GM12891 (cell line): ENCODE data around the gene DOC2B.

Source experiments
- DNase-seq: peaks from one replicate; pipeline ENCODE4 v3.0.0; 2011; ENCODE audit warnings: low spot score; ENCODE audit not compliant: insufficient read length
- FAIRE-seq: peaks from 2 replicates; lab custom pipeline; 2011; peaks lifted over from hg19 to GRCh38; lab: Jason Lieb, UNC
- PAX5 ChIP-seq: IDR thresholded peaks from 2 replicates; pipeline ENCODE4 v1.6.1; 2011; ENCODE audit warnings: low read length, moderate library complexity, mild to moderate bottlenecking; ENCODE audit not compliant: insufficient read depth, severe bottlenecking
- POLR2A ChIP-seq: IDR thresholded peaks from 2 replicates; pipeline ENCODE4 v1.6.1; 2011; ENCODE audit warnings: low read depth, low read length, control low read depth
- POLR2AphosphoS5 ChIP-seq: IDR thresholded peaks from 2 replicates; pipeline ENCODE4 v1.6.1; 2011; ENCODE audit warnings: low read depth, low read length, control low read depth
- POU2F2 ChIP-seq: IDR thresholded peaks from 2 replicates; pipeline ENCODE4 v1.6.1; 2011; ENCODE audit warnings: low read depth, mild to moderate bottlenecking, control low read depth, low read length, moderate library complexity
- SPI1 ChIP-seq: IDR thresholded peaks from 2 replicates; pipeline ENCODE4 v1.6.1; 2011; ENCODE audit warnings: low read depth, low read length, control low read depth
- TAF1 ChIP-seq: IDR thresholded peaks from 2 replicates; pipeline ENCODE4 v1.6.1; 2011; ENCODE audit warnings: low read depth, low read length, control low read depth

The DOC2B gene

DNA sequence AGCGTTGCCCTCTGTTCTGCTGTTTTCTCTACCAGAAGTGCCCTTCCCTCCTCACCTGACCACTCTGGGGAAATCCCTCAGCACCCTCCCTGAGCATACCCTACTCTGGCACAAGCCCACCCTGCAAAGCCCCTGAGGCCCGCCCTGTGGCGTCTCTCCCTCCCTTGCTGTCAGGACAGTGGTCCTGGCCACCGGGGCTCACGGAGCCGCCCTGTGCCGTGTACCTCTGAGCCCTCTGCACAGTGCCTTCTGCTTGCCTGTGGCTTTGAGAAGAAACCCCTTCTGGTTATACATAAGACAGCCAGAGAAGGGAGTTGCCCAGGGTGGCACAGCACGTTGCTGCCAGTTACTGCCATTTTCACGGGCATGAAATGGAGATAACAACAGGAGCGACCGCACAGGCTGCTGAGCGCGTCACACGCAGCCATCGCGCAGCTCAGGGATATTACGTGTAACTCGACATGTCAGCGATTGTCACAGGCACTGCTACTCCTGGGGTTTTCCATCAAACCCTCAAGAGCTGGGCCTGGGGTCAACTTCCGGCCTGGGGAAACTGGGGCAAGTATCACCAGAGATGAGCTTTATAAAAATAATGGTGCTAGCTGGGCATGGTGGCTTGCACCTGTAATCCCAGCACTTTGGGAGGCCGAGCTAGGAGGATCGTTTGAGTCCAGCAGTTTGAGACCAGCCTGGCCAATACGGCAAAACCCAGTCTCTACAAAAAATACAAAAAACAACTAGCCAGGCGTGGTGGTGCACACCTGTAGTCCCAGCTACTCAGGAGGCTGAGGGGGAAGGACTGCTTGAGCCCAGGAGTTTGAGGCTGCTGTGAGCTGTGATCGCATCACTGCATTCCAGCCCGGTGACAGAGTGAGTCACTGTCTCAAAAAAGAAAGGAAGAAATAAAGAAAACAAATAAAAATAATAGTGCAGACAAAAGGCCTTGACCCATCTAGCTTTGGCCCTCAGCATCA lies 29.3 kb downstream of the DOC2B start:
- FAIRE-seq, result no peak
- DNase-seq, result no peak
- TF ChIP-seq POU2F2, result no peak

DNA sequence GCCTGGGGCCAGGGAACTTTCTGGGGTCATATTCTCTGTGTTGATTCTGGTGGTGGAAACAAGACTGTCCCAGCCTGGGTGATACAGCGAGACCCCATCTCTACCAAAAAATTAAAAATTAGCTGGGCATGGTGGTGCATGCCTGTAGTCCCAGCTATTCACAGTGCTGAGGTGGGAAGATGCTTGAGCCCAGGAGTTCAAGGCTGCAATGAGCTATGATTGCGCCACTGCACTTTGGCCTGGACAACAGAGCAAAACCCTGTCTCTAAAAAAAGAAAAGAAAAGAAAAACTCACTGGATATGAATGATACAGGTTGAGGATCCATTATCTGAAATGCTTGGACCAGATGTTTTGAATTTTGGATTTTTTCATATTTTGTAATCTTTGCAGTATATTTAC lies 30.4 kb downstream of the DOC2B start:
- DNase-seq (no peak), FAIRE-seq (no peak)
- TF ChIP-seq POU2F2, result no peak
- TF ChIP-seq POLR2A, result no peak
- no peak for TF ChIP-seq SPI1
- no peak for TF ChIP-seq POLR2AphosphoS5
- no peak for TF ChIP-seq PAX5

DNA sequence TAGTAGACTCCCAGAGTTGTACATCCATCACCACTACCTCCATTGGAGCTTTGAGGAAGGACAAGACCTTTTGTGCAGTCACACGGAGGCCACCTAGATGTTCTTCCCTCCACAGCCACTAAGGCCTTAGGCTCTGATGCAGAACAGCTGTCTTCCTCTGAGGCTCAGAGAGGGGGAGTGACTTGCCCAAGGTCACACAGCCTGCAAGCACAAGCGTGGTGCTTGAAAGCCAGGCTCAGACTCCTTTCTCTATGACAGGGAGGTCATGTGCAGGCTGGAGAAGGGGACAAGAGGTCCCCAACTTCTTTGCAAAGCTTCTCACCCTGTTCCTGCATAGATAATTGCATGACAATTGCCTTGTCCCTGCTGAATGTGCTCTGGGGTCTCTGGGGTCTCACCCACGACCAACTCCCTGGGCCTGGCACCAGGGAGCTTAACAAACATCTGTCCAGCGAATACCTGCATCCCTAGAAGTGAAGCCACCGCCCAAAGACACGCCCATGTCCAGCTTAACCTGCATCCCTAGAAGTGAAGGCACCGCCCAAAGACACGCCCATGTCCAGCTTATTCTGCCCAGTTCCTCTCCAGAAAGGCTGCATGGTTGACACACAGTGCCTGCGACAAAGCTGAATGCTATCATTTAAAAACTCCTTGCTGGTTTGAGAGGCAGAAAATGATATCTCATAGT lies 31.4 kb downstream of the DOC2B start:
- DNase-seq, result no peak
- no peak for FAIRE-seq
- TF ChIP-seq SPI1 (no peak), POLR2AphosphoS5 (no peak), POLR2A (no peak), PAX5 (no peak), TAF1 (no peak), POU2F2 (no peak)

DNA sequence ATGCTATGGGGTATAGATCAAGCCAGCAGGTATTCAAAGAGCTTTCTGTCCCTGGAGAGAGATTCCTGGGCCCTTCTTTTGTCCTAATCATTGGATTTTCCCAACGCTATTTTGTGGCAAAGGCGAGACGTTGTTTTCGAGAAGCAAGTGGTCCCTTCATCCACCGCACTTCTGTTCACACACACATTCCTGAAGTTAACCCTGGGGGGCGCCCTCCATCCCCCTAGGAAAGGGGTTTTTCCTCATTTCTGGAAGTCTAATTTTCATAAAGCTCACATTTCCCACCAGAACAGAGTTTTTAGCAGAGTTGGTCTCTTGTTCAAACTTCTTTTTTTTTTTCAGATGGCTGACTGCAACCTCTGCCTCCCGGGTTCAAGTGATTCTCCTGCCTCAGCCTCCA lies 32.2 kb downstream of the DOC2B start:
- TF ChIP-seq SPI1 (no peak), POLR2A (no peak), TAF1 (no peak), PAX5 (no peak), POU2F2 (no peak), POLR2AphosphoS5 (no peak)
- DNase-seq (no peak), FAIRE-seq (no peak)

DNA sequence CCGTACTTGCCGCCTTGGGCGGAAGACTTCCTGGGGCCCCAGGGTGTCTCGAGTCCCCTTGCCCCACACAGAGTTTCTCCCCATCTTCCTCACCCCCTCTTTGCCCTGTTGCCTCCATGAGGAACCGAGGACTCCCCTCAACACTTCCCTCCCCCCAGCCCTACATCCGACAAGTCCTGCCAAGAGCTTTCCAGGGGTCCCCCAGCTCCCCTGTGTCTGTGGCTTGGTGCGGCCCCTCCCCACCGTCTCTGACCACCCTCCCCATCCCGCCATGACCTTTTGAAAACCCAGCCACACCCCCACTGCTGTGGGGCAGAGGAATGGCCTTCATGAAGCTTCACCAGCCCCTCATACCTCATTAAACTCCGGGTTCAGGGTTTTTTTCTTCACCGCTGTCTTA lies 32.7 kb downstream of the DOC2B start:
- no peak for TF ChIP-seq TAF1
- TF ChIP-seq POU2F2, result no peak
- no peak for TF ChIP-seq POLR2A
- TF ChIP-seq PAX5, result no peak
- TF ChIP-seq SPI1, result no peak
- no peak for TF ChIP-seq POLR2AphosphoS5

DNA sequence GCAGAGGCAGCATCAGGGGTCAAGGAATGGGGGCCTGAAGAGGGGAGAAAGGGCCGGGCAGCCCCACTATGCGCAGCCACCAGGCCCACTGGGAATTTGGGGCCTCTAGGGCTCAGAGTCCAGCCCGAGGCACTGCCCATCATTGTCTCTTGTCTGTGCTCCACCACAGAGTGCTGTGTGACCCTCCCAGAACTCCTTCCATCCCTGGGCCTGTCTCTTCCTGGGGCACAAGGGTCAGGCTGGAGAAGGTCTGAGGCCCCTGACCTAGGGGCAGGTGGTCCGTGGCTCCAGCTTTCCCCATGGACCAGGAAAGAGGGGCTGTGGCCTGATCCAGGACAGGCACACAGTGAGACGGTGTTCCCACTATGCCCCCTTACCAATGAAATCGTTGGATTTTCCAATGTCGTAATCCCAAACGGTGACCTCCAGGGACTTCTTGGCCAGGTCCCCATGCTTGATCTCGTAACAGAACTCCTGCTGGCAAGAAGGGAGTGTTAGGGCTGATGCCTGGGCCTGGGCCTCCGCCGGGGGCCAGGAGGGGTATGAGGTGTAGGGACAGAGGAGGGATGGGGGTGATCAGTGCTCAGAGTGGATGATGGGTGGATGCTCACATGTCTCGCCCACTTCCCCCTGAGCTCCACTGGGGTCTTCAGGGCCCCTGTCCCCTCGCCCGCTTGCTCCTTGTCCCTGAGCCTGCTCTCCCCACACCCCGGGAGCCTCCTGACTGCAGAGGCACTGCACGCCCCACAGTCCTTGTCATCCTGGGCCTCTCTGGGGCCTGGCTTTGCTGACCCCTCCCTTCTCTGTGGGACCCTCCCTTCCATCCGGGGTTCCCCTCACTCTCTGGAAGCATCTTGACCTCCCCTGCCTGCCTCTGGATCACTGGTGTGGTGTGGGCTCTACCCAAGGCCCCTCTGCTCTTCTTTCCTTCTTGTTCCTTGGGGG lies 33.4 kb downstream of the DOC2B start:
- FAIRE-seq, result no peak
- DNase-seq, result no peak
- TF ChIP-seq TAF1 (no peak), POLR2AphosphoS5 (no peak), SPI1 (no peak), POLR2A (no peak), PAX5 (no peak), POU2F2 (no peak)

More for the DNA sequence above, 32.7 kb downstream of the DOC2B start:
- DNase-seq (no peak), FAIRE-seq (no peak)

DNA sequence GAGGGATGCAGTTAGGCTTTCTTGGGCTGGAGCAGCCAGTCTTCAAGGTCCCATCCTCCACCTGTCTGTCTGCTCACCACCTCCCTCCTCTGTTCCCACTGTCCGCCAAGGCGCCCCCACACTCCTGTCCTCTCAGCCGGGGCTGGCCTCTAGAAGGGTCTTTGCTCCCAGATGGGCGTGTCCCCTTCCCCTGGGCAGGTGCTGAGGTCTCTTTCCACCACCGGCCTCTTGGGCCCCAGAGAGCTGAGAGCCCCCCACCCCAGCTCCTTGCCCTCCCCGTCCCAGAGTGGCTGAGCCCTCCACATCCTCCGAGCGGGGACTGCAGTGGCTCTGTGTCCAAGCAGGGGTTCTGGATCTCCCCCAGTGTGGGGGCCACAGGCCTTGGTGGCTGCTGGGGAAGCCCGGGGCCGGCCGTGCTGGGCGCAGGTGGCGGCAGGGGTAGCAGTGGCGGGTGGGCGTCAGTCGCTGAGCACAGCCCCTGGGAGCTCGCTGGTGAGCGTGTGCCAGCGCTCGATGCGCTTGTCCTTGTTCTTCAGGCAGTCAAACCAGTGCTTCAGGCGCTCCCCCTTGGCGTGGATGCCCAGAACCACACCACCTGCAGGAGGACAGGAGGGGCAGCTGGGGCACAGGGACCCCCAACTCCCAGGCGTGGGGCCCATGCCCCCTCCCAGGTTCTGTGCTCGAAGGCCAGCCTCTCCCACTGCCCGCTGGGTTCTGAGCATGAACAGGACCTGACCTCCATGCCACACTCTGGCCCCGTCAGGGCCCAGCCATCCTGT lies 34.3 kb downstream of the DOC2B start:
- DNase-seq, result no peak
- no peak for FAIRE-seq
- TF ChIP-seq POLR2AphosphoS5, result no peak
- no peak for TF ChIP-seq POU2F2
- TF ChIP-seq TAF1, result no peak
- no peak for TF ChIP-seq SPI1
- no peak for TF ChIP-seq POLR2A
- no peak for TF ChIP-seq PAX5

DNA sequence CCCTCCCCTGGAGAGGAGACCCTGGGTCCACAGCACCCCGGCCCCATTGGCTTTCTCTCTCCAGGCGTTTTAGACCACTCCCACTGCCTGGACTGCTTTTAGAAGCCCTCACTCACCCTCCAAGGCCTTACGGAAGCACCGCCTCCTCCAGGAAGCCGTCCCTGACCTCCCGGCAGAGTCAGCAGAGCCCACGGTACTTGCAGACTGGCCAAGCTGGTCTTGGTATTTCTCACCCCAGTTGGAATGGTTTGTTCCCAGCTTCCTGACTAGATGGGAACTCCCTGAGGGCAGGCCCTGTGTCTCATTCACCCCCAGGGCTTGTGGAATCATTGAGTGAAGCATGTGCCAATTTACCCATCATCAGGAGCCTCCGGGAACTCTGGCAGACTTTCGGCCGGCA lies 34.9 kb downstream of the DOC2B start:
- FAIRE-seq, result no peak

More for the DNA sequence above, 34.9 kb downstream of the DOC2B start:
- no peak for DNase-seq
- TF ChIP-seq POU2F2, result no peak
- no peak for TF ChIP-seq PAX5
- no peak for TF ChIP-seq SPI1
- no peak for TF ChIP-seq POLR2A
- no peak for TF ChIP-seq TAF1
- no peak for TF ChIP-seq POLR2AphosphoS5
